IPS DF 19.7 (cell line): Measurements from ENCODE around the gene COQ7.

ENCODE experiments used
- DNase-seq: peaks from one replicate; pipeline ENCODE4 v3.0.0-alpha.2; 2013; ENCODE audit warnings: low read depth, low spot score

Gene COQ7

GRCh38 chr16:19112099-19112407 is 44.6 kb downstream of the COQ7 start:
- no peak for DNase-seq

DNA sequence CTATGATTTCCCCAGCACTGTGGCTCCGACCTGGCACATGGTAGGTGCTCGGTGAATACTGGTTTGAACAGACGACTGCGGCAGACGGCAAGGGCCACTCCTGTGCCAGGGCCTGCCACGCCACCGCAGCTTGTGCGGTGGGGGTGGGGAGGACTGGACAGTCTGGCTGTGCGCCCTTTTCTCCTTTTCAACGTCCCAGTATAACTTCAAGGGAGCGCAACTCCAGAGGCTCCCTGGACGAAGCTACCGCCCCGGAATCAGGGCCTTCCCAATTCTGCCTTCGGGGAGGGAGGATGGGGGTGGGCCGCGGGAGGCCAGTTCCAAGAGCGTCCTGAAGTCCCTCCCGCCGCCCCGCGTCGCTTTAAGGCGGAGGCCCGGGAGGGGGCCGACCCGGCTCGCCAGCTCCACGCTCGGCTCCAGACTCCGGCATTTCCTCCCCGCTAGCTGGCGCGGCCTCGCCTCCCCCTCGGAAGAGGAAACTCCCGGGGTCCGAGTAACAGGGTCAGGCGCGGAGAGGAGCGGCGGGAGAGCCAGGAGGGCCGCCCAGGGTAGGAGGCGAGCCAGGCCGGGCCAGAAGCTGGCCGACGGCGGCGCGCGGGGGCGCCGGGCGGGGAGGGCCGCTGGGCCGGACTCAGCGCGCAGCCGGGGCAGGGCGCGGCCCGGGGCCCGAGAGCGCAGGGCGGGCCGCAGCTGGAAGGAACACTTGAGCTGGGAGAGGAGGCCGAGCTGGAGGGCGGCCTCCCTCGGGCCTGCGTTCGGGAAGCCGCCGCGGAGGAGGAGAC is 46.4 kb downstream of the COQ7 start, which contains the start of gene ITPRIPL2:
Gene ITPRIPL2 (plus strand): TSS at position 388 of the 782 bp plus-strand sequence. CDS start 498 bp downstream, outside the sequence.
- no peak for DNase-seq

DNA sequence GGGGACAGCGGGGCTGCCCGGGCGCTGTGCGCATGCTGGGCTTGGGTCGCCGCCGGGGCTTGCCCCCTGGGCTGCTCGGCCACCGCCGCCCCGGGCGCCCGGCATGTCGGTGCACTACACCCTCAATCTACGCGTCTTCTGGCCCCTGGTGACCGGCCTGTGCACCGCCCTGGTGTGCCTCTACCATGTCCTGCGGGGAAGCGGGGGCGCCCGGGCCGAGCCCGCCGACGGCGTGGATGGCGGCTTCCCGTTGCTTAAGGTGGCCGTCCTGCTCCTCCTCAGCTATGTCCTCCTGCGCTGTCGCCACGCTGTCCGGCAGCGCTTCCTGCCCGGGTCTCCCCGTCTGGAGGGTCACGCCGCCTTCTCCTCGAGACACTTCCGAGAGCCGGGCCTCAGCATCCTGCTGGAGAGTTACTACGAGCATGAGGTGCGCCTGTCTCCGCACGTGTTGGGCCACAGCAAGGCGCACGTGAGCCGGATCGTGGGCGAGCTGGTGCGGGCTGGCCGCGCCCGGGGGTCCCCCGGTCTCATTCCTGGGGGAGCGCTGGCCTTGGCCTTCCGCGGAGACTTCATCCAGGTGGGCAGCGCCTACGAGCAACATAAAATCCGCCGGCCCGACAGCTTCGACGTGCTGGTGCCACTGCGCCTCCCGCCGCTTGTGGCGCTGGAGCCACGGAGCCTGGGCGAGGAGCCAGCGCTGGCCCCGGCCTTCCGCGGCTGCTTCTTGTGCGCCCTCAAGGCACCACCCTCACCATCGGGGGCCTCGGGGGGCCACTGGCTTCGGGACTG is 47.1 kb downstream of the COQ7 start:
- no peak for DNase-seq

- DNase-seq, result no peak
These were observed 48.0 kb downstream of the COQ7 start for GRCh38 chr16:19115148-19116021.

- DNase-seq, result no peak
These were observed 49.5 kb downstream of the COQ7 start for GRCh38 chr16:19116711-19117449.

GRCh38 chr16:19118938-19119431 is 51.6 kb downstream of the COQ7 start:
- DNase-seq, result no peak

DNA sequence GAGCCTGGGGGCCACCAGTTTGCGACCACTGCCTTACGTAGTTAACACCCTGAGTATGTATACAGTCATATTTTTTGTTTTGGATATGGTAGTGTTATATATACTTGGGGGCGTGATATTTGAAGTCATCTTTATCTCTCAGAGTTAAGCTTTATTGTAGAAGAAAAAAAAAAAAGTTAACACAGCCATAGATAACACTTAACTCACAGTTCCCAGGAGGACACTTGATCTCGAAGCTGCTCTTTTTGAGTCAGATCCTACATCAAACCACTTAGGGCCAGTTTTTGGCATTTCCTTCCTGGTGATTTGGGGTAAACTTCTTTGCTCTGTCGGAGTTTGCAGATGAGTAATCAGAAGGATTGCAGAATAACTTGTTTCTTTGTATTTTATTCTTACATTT is 52.1 kb downstream of the COQ7 start:
- no peak for DNase-seq

GRCh38 chr16:19123535-19124178 is 56.2 kb downstream of the COQ7 start:
- no peak for DNase-seq

- no peak for DNase-seq
These were observed 58.9 kb downstream of the COQ7 start for GRCh38 chr16:19126300-19126699.

GRCh38 chr16:19127205-19127604 is 59.8 kb downstream of the COQ7 start:
- DNase-seq, result no peak

GRCh38 chr16:19127674-19128131 is 60.3 kb downstream of the COQ7 start:
- DNase-seq, result no peak

DNA sequence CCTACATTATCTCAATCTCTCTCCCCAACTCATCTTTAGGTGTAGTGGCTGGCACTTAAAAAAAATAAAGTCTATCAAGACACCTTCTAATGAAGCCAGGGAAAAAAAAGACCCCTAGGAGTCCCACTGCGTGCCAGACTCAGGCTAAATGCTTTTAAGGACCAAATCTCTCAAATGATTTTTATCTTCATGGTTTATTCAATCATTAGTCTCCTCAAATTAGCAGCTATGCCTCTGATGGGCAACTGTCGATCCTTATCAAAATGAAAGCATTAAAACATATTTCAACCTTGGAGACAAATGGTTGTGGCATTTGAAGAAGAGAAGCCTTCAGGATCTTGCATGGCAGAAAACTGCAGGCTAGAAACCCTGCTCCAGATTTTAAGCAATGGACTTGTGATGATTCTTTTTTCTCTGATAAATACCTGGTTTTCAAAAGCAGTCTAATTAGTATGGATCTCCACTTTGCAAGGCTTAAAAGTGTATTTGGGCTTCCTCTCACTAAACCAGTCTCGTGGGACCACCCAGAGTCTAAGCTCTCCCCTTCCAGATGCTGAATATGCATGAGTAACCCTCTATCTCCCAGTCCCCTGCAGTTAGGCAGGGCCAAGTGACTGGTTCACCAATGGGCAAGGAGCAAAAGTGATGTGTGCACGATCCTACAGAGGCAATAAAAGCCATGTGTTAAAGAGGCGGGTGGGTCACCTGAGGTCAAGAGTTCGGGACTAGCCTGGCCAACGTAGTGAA is 61.2 kb downstream of the COQ7 start:
- no peak for DNase-seq
